ENCODE measurements around the gene SMG6.
"Not testable (repeated sequence)": the region's sequence is repeated elsewhere in the genome, so short reads cannot be mapped to it uniquely, and the experiment has no call there.

Gene SMG6

GRCh38 chr17:2179615-2180295 is 123.8 kb downstream of the SMG6 start:
- no peak for DNase-seq (ENCODE audit: low read depth in 3 of 3)

GRCh38 chr17:2178798-2179501 is 124.6 kb downstream of the SMG6 start:
- no peak for DNase-seq (ENCODE audit: low read depth in 3 of 3)

- no peak for DNase-seq (ENCODE audit: low read depth in 3 of 3)
These were observed 126.3 kb downstream of the SMG6 start for GRCh38 chr17:2177235-2177811.

GRCh38 chr17:2176499-2177169 is 127.0 kb downstream of the SMG6 start:
- no peak for DNase-seq (ENCODE audit: low read depth in 3 of 3)

- DNase-seq (ENCODE audit: low read depth in 3 of 3) = no peak
These were observed 128.3 kb downstream of the SMG6 start for GRCh38 chr17:2175294-2175628.

GRCh38 chr17:2174468-2175293 is 128.9 kb downstream of the SMG6 start:
- no peak for DNase-seq (ENCODE audit: low read depth in 3 of 3)

GRCh38 chr17:2174014-2174413 is 129.6 kb downstream of the SMG6 start:
- no peak for DNase-seq (ENCODE audit: low read depth in 3 of 3)

GRCh38 chr17:2172999-2173398 is 130.6 kb downstream of the SMG6 start:
- DNase-seq (ENCODE audit: low read depth in 3 of 3) = no peak

GRCh38 chr17:2172077-2172851 is 131.3 kb downstream of the SMG6 start:
- DNase-seq (ENCODE audit: low read depth in 3 of 3) = no peak

- no peak for DNase-seq (ENCODE audit: low read depth in 3 of 3)
These were observed 131.9 kb downstream of the SMG6 start for GRCh38 chr17:2171702-2172076.

- DNase-seq (ENCODE audit: low read depth in 3 of 3) = peak in 1 of 3 experiments; percentile 23
These were observed 133.6 kb downstream of the SMG6 start for GRCh38 chr17:2170023-2170422.

- DNase-seq (ENCODE audit: low read depth in 3 of 3) = not testable (repeated sequence)
These were observed 137.9 kb downstream of the SMG6 start for GRCh38 chr17:2165723-2166122.

GRCh38 chr17:2158396-2158780 is 145.2 kb downstream of the SMG6 start:
- no peak for DNase-seq (ENCODE audit: low read depth in 3 of 3)

- DNase-seq (ENCODE audit: low read depth in 3 of 3) = no peak
These were observed 145.8 kb downstream of the SMG6 start for GRCh38 chr17:2157675-2158395.

GRCh38 chr17:2157081-2157480 is 146.5 kb downstream of the SMG6 start:
- DNase-seq (ENCODE audit: low read depth in 3 of 3) = no peak

- DNase-seq (ENCODE audit: low read depth in 3 of 3) = no peak
These were observed 146.9 kb downstream of the SMG6 start for GRCh38 chr17:2156666-2157065.

- no peak for DNase-seq (ENCODE audit: low read depth in 3 of 3)
These were observed 148.0 kb downstream of the SMG6 start for GRCh38 chr17:2155573-2155972.

GRCh38 chr17:2151358-2152033 is 152.1 kb downstream of the SMG6 start:
- no peak for DNase-seq (ENCODE audit: low read depth in 3 of 3)

GRCh38 chr17:2150806-2151205 is 152.8 kb downstream of the SMG6 start:
- DNase-seq (ENCODE audit: low read depth in 3 of 3) = no peak

GRCh38 chr17:2149934-2150333 is 153.7 kb downstream of the SMG6 start:
- DNase-seq (ENCODE audit: low read depth in 3 of 3) = no peak
